Tibial nerve (tissue), 4 donors: ENCODE results near the gene FOXD1. TPM values are rescaled to one million over a fixed set of nuclear protein-coding genes. Genes with fewer than 3 reads are reported as not detected.

Experiments used
- DNase-seq, 2 donors: peaks; one replicate each; pipeline ENCODE4 v3.0.0-alpha.2; 2019; ENCODE audit warnings: low spot score in 2 of 2
- H3K27ac ChIP-seq, 4 donors: fragments of 200-600 bp; sonication (generic) in 3 of 4; one replicate each; pipeline ENCODE4 v1.5.1; 2017 to 2019; ENCODE audit warnings: mild to moderate bottlenecking in 1 of 4
- H3K27me3 ChIP-seq, 2 donors: fragments of 200-600 bp; sonication (generic) in 1 of 2; one replicate each; pipeline versions ENCODE4 v1.5.1 to v1.6.0; 2017 to 2019
- H3K36me3 ChIP-seq, 3 donors: fragments of 200-600 bp; sonication (generic); one replicate each; pipeline ENCODE4 v1.5.1; 2018 to 2019
- H3K4me1 ChIP-seq, 4 donors: fragments of 200-600 bp; sonication (generic) in 3 of 4; one replicate each; pipeline ENCODE4 v1.5.1; 2017 to 2019
- H3K4me3 ChIP-seq, 4 donors: fragments of 200-600 bp; sonication (generic) in 3 of 4; one replicate each; pipeline ENCODE4 v1.5.1; 2017 to 2019; ENCODE audit warnings: mild to moderate bottlenecking in 1 of 4, moderate library complexity in 1 of 4
- H3K9me3 ChIP-seq, 4 donors: fragments of 200-600 bp; sonication (generic) in 3 of 4; one replicate each; pipeline ENCODE4 v1.5.1; 2017 to 2019
- EP300 ChIP-seq, 2 donors: sonication (generic); formaldehyde crosslinking; IDR thresholded peaks; one replicate each; pipeline ENCODE4 v1.6.1; 2017; ENCODE audit warnings: antibody characterized with exemption in 2 of 2, mild to moderate bottlenecking in 1 of 2
- POLR2A ChIP-seq, 2 donors: fragments of 450-650 bp; IDR thresholded peaks; one replicate each; pipeline ENCODE4 v1.6.1; 2017; ENCODE audit warnings: antibody characterized with exemption in 2 of 2, mild to moderate bottlenecking in 2 of 2, moderate library complexity in 2 of 2
- WGBS, 2 donors: methylation state at CpG; one replicate each; pipeline ENCODE4 v1.1.5; 2018; 5-methylcytosine and 5-hydroxymethylcytosine counted together
- total RNA-seq, 4 donors: library from RNA; depleted of rRNA; stranded (reverse); fragments of >200 nt; gene quantifications; one replicate each; pipeline ENCODE4 v1.1.0, GENCODE V29; 2016
- TF ChIP-seq, protein P1 (sequence below), 5 experiments: fragments of 200-600 bp in 3 of 5; fragments of 450-650 bp in 2 of 5; sonication (generic) in 3 of 5; IDR thresholded peaks; one replicate each; pipeline ENCODE4 v1.5.1; 2016 to 2019; ENCODE audit warnings: antibody characterized with exemption in 5 of 5, mild to moderate bottlenecking in 3 of 5, moderate library complexity in 2 of 5

The FOXD1 gene
- total RNA-seq, 4 donors from 2014 or later: 33.9 to 79.3 (median 58.3) TPM

DNA sequence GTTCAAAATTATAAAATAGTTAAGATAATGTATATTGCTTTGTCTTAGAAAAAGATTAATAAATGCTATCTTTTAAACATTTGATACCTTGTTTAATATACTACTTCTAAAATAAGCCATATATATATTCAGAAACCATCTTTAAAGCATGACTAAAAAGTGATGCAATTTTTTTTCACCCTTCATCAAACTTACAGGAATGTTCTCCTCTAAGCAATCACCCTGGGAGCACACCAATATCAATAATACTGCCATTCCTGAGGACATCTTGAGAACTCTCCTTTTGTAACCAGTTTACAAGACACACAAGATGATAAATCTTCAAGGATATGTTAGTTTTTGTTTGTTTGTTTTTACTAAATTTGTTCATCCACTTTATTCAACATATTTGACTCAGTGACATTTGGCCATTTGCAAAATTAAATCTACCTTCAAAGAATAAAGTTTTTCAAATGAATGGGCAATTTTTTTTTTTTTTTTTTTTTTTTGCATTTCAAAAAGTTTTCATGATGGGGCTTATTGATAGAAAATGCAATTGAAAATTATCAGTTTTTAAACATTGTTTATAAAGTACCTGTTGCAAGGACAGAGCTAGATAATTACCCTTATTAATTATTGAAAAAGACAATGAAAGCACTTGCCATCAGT is 17.2 kb downstream of the FOXD1 start:
- Histone ChIP-seq H3K4me3 (no peak overlapping the region), H3K4me1 (peaks cover 0 to 6% (median 0%) of the 10 kb centered on the region in 4 donors), H3K36me3 (no peaks in the 10 kb centered on the region), H3K9me3 (no peaks in the 10 kb centered on the region), H3K27me3 (peaks cover 0 to 58% of the 10 kb centered on the region in 2 donors), H3K27ac (no peak overlapping the region)
- no peak for DNase-seq
- TF ChIP-seq POLR2A (IDR thresholded peaks at IDR 0.05) (no peak), EP300 (IDR thresholded peaks at IDR 0.05) (no peak)
- TF ChIP-seq, protein P1, sequence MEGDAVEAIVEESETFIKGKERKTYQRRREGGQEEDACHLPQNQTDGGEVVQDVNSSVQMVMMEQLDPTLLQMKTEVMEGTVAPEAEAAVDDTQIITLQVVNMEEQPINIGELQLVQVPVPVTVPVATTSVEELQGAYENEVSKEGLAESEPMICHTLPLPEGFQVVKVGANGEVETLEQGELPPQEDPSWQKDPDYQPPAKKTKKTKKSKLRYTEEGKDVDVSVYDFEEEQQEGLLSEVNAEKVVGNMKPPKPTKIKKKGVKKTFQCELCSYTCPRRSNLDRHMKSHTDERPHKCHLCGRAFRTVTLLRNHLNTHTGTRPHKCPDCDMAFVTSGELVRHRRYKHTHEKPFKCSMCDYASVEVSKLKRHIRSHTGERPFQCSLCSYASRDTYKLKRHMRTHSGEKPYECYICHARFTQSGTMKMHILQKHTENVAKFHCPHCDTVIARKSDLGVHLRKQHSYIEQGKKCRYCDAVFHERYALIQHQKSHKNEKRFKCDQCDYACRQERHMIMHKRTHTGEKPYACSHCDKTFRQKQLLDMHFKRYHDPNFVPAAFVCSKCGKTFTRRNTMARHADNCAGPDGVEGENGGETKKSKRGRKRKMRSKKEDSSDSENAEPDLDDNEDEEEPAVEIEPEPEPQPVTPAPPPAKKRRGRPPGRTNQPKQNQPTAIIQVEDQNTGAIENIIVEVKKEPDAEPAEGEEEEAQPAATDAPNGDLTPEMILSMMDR (IDR thresholded peaks at IDR 0.05): no peak

DNA sequence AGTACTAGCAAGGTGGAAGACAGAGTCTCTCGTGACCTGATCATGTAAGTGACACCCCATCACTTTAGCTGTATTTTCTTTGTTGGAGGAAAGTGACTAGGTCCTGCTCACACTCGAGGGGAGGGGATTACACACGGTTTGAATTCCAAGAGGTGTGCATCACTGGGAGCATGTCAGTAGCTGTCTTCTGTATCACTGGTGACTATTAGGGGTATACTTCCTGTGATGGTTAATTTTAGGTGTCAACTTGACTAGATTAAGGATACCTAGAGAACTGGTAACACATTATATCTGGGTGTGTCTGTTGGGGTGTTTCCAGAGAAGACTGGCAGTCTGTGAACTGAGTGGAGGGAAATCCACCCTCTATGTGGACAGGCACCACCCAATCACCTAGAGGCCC is 22.5 kb downstream of the FOXD1 start:
- H3K27ac ChIP-seq: no peak overlapping the region
- WGBS, 2 donors: 73 to 74% methylated on average over 3 of the region's 3 CpGs
- peaks cover 0 to 17% (median 2%) of the 10 kb centered on the region in 4 donors for H3K4me1 ChIP-seq
- H3K4me3 ChIP-seq: no peak overlapping the region
- DNase-seq: no peak
- H3K9me3 ChIP-seq: no peaks in the 10 kb centered on the region
- TF ChIP-seq EP300 (IDR thresholded peaks at IDR 0.05): no peak
- TF ChIP-seq, protein P1 (IDR thresholded peaks at IDR 0.05): no peak
- H3K36me3 ChIP-seq: no peaks in the 10 kb centered on the region
- peaks cover 0 to 46% of the 10 kb centered on the region in 2 donors for H3K27me3 ChIP-seq

DNA sequence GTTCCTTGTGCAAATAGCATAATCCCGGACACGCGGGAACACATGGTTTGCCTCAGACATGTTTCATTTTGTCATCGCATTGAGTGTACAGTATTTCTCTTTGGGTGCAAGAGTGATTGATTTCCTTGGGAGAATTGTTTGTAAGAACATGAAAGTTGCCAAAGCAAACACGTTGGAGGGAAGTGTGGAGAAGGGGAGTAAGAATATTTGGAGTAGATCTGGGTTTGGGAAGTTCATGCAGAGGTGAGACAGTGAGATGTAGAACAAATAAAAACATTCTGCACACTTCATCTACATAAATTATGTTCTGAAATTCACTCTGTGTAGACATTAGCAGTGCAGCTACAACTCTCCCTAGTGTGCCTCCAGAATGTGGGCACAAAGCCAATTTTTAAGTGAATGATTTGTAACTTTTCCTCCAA is 24.0 kb downstream of the FOXD1 start:
- Histone ChIP-seq H3K4me1 (peaks cover 0 to 32% (median 2%) of the 10 kb centered on the region in 4 donors), H3K9me3 (no peaks in the 10 kb centered on the region), H3K4me3 (no peak overlapping the region), H3K36me3 (no peaks in the 10 kb centered on the region), H3K27ac (no peak overlapping the region), H3K27me3 (peaks cover 0 to 50% of the 10 kb centered on the region in 2 donors)
- DNase-seq: no peak
- TF ChIP-seq EP300 (IDR thresholded peaks at IDR 0.05) (peak in 1 of 2 donors; percentile 36), POLR2A (IDR thresholded peaks at IDR 0.05) (no peak)
- TF ChIP-seq, protein P1 (IDR thresholded peaks at IDR 0.05): no peak
- 44 to 60% methylated on average over 5 of the region's 5 CpGs for WGBS, 2 donors

DNA sequence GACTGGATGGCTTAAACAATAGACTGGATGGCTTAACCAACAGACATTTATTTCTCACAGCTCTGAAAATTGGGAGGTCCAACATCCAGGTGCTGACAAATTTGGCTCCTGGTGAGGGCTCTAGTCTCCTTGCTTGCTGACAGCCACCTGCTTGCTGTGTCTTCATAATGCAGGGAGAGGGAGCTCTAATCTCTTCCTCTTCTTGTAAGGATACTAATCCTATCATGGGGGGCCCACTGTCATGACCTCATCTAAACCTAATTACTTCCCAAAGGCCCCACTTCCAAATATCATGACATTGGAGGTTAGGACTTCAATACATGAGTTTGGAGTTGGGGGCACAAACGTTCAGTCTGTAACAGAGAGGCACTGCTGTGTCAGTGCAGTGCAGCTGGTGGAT is 26.4 kb downstream of the FOXD1 start:
- TF ChIP-seq, protein P1 (IDR thresholded peaks at IDR 0.05): no peak
- TF ChIP-seq EP300 (IDR thresholded peaks at IDR 0.05) (no peak), POLR2A (IDR thresholded peaks at IDR 0.05) (no peak)
- Histone ChIP-seq H3K9me3 (no peaks in the 10 kb centered on the region), H3K27ac (no peak overlapping the region), H3K4me1 (peaks cover 0 to 56% (median 7%) of the 10 kb centered on the region in 4 donors), H3K36me3 (no peaks in the 10 kb centered on the region), H3K27me3 (peaks cover 0 to 71% of the 10 kb centered on the region in 2 donors), H3K4me3 (no peak overlapping the region)
- DNase-seq: no peak
- WGBS, 2 donors: 57 to 72% methylated on average over 1 of the region's 1 CpG

DNA sequence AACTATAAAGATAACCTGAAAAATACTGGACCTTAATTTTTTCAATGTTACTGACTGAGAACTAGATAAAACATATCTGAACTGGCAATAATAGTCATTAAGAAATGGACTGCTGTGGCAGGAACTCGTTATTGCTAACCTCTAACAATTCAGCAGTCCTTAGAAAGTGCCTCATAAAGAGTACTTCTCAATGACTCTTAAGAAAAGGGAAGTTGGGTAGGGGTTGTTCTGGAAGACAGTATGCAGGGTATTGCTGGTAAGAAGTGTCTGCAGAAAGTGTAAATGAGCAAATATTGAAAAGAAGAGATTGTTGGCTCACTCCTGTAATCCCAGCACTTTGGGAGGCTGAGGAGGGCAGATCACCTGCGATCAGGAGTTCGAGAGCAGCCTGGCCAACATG is 27.9 kb downstream of the FOXD1 start:
- H3K9me3 ChIP-seq: no peaks in the 10 kb centered on the region
- H3K36me3 ChIP-seq: no peaks in the 10 kb centered on the region
- peak overlapping the region in 2 of 4 donors; percentile 76 to 80 for H3K27ac ChIP-seq
- TF ChIP-seq POLR2A (IDR thresholded peaks at IDR 0.05): no peak
- TF ChIP-seq, protein P1 (IDR thresholded peaks at IDR 0.05): no peak
- TF ChIP-seq EP300 (IDR thresholded peaks at IDR 0.05): no peak
- no peak for DNase-seq
- H3K4me1 ChIP-seq: peaks cover 0 to 66% (median 9%) of the 10 kb centered on the region in 4 donors
- H3K27me3 ChIP-seq: peaks cover 0 to 84% of the 10 kb centered on the region in 2 donors
- 45 to 54% methylated on average over 3 of the region's 3 CpGs for WGBS, 2 donors
- H3K4me3 ChIP-seq: no peak overlapping the region
